GM19025 (cell line): ENCODE data around the gene MAP3K2.
"Not testable (repeated sequence)": the region's sequence is repeated elsewhere in the genome, so short reads cannot be mapped to it uniquely, and the experiment has no call there.

Experiments
- ATAC-seq: cut with Tn5 transposase; IDR thresholded peaks from one replicate; pipeline ENCODE4 v1.9.1; 2021; ENCODE audit warnings: mild to moderate bottlenecking, low read depth, moderate library complexity; ENCODE audit not compliant: unreplicated experiment

Gene MAP3K2

DNA sequence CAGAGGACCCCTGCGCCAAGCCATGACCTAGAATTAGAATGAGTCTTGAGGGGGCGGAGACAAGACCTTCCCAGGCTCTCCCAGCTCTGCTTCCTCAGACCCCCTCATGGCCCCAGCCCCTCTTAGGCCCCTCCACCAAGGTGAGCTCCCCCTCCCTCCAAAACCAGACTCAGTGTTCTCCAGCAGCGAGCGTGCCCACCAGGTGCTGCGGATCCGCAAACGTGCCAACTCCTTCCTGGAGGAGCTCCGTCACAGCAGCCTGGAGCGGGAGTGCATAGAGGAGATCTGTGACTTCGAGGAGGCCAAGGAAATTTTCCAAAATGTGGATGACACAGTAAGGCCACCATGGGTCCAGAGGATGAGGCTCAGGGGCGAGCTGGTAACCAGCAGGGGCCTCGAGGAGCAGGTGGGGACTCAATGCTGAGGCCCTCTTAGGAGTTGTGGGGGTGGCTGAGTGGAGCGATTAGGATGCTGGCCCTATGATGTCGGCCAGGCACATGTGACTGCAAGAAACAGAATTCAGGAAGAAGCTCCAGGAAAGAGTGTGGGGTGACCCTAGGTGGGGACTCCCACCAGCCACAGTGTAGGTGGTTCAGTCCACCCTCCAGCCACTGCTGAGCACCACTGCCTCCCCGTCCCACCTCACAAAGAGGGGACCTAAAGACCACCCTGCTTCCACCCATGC lies 33.5 kb upstream of the MAP3K2 start:
- no peak for ATAC-seq

DNA sequence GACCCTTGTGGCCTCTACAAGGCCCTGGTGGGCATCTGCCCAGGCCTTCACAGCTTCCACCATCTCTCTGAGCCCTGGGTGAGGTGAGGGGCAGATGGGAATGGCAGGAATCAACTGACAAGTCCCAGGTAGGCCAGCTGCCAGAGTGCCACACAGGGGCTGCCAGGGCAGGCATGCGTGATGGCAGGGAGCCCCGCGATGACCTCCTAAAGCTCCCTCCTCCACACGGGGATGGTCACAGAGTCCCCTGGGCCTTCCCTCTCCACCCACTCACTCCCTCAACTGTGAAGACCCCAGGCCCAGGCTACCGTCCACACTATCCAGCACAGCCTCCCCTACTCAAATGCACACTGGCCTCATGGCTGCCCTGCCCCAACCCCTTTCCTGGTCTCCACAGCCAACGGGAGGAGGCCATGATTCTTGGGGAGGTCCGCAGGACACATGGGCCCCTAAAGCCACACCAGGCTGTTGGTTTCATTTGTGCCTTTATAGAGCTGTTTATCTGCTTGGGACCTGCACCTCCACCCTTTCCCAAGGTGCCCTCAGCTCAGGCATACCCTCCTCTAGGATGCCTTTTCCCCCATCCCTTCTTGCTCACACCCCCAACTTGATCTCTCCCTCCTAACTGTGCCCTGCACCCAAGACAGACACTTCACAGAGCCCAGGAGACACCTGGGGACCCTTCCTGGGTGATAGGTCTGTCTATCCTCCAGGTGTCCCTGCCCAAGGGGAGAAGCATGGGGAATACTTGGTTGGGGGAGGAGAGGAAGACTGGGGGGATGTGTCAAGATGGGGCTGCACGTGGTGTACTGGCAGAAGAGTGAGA lies 32.5 kb upstream of the MAP3K2 start:
- no peak for ATAC-seq

DNA sequence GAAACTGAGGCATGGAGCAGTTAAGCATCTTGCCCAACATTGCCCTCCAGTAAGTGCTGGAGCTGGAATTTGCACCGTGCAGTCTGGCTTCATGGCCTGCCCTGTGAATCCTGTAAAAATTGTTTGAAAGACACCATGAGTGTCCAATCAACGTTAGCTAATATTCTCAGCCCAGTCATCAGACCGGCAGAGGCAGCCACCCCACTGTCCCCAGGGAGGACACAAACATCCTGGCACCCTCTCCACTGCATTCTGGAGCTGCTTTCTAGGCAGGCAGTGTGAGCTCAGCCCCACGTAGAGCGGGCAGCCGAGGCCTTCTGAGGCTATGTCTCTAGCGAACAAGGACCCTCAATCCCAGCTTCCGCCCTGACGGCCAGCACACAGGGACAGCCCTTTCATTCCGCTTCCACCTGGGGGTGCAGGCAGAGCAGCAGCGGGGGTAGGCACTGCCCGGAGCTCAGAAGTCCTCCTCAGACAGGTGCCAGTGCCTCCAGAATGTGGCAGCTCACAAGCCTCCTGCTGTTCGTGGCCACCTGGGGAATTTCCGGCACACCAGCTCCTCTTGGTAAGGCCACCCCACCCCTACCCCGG lies 31.8 kb upstream of the MAP3K2 start:
- ATAC-seq: no peak

GRCh38 chr2:127419112-127419430 lies 31.3 kb upstream of the MAP3K2 start:
- no peak for ATAC-seq

GRCh38 chr2:127418300-127419111 lies 30.7 kb upstream of the MAP3K2 start, which contains the start of gene PROC:
TSS of gene PROC (plus strand) at chr2:127418427. CDS start at chr2:127419943, 1,516 bp downstream.
- no peak for ATAC-seq

DNA sequence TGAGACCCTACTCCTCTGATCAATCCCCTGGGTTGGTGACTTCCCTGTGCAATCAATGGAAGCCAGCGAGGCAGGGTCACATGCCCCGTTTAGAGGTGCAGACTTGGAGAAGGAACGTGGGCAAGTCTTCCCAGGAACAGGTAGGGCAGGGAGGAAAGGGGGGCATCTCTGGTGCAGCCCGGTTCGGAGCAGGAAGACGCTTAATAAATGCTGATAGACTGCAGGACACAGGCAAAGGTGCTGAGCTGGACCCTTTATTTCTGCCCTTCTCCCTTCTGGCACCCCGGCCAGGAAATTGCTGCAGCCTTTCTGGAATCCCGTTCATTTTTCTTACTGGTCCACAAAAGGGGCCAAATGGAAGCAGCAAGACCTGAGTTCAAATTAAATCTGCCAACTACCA lies 29.6 kb upstream of the MAP3K2 start:
- no peak for ATAC-seq

GRCh38 chr2:127416506-127417001 lies 28.8 kb upstream of the MAP3K2 start:
- no peak for ATAC-seq

GRCh38 chr2:127415593-127416505 lies 28.1 kb upstream of the MAP3K2 start:
- ATAC-seq: peak; percentile 43

GRCh38 chr2:127414638-127415592 lies 27.1 kb upstream of the MAP3K2 start:
- no peak for ATAC-seq

- ATAC-seq: no peak
These were observed 26.2 kb upstream of the MAP3K2 start for GRCh38 chr2:127413782-127414637.

DNA sequence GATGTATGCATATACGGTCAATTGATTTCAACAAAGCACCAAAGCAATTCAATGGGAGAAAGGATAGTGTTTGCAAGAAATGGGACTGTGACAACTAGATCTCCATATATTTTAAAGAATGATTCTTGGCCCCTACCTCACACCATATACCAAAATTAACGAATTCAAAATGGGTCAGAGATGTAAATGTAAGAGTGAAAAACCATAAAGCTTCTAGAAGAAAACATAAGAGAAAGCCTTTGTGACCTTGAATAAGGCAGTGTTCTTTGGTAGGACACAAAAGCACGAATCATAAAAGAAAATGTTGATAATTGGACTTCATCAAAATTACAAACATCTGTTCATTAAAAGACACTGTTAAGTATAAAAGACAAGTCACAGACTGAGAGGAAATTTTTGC lies 25.4 kb upstream of the MAP3K2 start:
- ATAC-seq: no peak

- ATAC-seq: no peak
These were observed 24.0 kb upstream of the MAP3K2 start for GRCh38 chr2:127411653-127412369.

GRCh38 chr2:127410871-127411652 lies 23.3 kb upstream of the MAP3K2 start:
- peak; percentile 49 for ATAC-seq

DNA sequence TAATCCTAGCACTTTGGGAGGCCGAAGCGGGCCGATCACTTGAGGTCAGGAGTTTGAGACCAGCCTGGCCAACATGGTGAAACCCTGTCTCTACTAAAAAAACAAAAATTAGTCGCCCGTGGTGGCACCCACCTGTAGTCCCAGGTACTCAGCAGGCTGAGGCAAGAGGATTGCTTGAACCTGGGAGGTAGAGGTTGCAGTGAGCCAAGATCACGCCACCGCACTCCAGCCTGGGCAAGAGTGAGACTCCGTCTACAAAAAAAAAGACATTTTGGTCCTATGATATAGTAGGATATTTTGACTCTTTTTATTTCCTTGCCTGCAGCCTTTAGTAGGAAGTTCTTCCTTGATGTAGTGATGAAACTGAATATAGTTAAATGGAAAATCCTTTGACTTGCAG lies 21.9 kb upstream of the MAP3K2 start:
- not testable (repeated sequence) for ATAC-seq

- no peak for ATAC-seq
These were observed 21.0 kb upstream of the MAP3K2 start for GRCh38 chr2:127408807-127409099.
